ENCODE measurements around the gene KRTAP5-3. TPM values are rescaled to one million over a fixed set of nuclear protein-coding genes. Genes with fewer than 3 reads are reported as not detected.

Gene KRTAP5-3
- total and polyA plus RNA-seq, 9 of the 15 experiments (the other 6 are each of a cell fraction or from before 2014, with no cell fraction given) = not detected

DNA sequence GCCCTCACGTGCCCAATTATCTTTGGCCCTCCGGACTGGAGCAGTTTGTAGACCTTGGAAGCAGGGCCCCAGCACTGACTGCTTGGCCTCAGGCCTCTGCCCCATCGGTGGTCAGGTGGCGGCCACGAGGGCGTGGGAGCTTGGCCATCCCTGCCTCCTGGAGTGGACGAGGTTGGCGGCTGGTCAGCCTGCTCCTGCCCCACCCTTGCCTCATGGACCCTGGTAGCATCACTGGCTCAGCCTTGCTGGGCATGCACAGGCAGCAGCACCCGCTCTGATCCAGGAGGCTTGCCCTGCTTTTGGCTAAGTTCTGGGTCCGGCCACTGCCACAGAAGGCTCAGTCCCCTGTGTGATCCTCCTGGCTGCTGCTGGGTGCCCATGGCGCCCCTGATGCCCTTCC, 4.1 kb downstream of the KRTAP5-3 start (continued):
- TF ChIP-seq, protein P1, sequence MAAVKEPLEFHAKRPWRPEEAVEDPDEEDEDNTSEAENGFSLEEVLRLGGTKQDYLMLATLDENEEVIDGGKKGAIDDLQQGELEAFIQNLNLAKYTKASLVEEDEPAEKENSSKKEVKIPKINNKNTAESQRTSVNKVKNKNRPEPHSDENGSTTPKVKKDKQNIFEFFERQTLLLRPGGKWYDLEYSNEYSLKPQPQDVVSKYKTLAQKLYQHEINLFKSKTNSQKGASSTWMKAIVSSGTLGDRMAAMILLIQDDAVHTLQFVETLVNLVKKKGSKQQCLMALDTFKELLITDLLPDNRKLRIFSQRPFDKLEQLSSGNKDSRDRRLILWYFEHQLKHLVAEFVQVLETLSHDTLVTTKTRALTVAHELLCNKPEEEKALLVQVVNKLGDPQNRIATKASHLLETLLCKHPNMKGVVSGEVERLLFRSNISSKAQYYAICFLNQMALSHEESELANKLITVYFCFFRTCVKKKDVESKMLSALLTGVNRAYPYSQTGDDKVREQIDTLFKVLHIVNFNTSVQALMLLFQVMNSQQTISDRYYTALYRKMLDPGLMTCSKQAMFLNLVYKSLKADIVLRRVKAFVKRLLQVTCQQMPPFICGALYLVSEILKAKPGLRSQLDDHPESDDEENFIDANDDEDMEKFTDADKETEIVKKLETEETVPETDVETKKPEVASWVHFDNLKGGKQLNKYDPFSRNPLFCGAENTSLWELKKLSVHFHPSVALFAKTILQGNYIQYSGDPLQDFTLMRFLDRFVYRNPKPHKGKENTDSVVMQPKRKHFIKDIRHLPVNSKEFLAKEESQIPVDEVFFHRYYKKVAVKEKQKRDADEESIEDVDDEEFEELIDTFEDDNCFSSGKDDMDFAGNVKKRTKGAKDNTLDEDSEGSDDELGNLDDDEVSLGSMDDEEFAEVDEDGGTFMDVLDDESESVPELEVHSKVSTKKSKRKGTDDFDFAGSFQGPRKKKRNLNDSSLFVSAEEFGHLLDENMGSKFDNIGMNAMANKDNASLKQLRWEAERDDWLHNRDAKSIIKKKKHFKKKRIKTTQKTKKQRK (IDR thresholded peaks at IDR 0.05; ENCODE audit: borderline replicate concordance, low read depth, low read length) = no peak

GRCh38 chr11:1603629-1604028, 4.6 kb downstream of the KRTAP5-3 start:
- no peaks in the 10 kb centered on the region for H3K36me3 ChIP-seq (ENCODE audit: control insufficient read depth, insufficient read depth, low read length)
- no peaks in the 10 kb centered on the region for H3K9me3 ChIP-seq (replicated peaks; ENCODE audit: control insufficient read depth, insufficient read depth, low read depth, low read length)
- FAIRE-seq = no peak
- no peak overlapping the region for H3K9ac ChIP-seq (ENCODE audit: insufficient read depth in 1 of 2, low read depth in 2 of 2, low read length in 2 of 2)
- WGBS (ENCODE audit: insufficient coverage, low coverage, missing lambda C conversion rate) = 0% methylated on average over 1 of the region's 1 CpG
- CTCF ChIA-PET (ENCODE audit: low intra/inter-chr PET ratio) = no interaction called here
- no peak overlapping the region for H2AFZ ChIP-seq (ENCODE audit: low read depth, low read length)
- in situ Hi-C loops (cut with MboI) = no loop called here
- POLR2A ChIA-PET = no interaction called here
- H3K4me3 ChIP-seq = no peak overlapping the region
- no peaks in the 10 kb centered on the region for H3K9me1 ChIP-seq (ENCODE audit: control insufficient read depth, insufficient read depth, low read length)
- no peaks in the 10 kb centered on the region for H3K4me1 ChIP-seq (replicated peaks in 1 of 2; ENCODE audit: control insufficient read depth in 2 of 2, insufficient read depth in 2 of 2, low read length in 2 of 2)
- H3K27ac ChIP-seq (ENCODE audit: extremely low read depth, low read depth, low read length) = no peak overlapping the region
- BruUV-seq (replicated peaks) = no TSS peak
- H4K20me1 ChIP-seq (replicated peaks; ENCODE audit: control insufficient read depth, insufficient read depth, low read length) = no peaks in the 10 kb centered on the region
- H3K27me3 ChIP-seq (ENCODE audit: control insufficient read depth in 2 of 2, insufficient read depth in 2 of 2, low read length in 2 of 2) = peaks cover 9 to 44% of the 10 kb centered on the region in 2 experiments
- H3K79me2 ChIP-seq (ENCODE audit: control insufficient read depth, insufficient read depth, low read length) = no peaks in the 10 kb centered on the region
- no peak overlapping the region for H3K4me2 ChIP-seq (ENCODE audit: insufficient read depth, low read length)
- ATAC-seq = no peak
- DNase-seq (ENCODE audit: extremely low read depth in 1 of 4, low spot score in 3 of 4) = no peak
- intact Hi-C loops (cut with micrococcal nuclease) = no loop called here
- TF ChIP-seq NR4A1 (CRISPR knock-in tag; IDR thresholded peaks at IDR 0.05) = no peak
- TF ChIP-seq NR4A1 (tag; IDR thresholded peaks at IDR 0.05) = no peak
- TF ChIP-seq SAFB2 (IDR thresholded peaks at IDR 0.05; ENCODE audit: borderline replicate concordance, low read depth, low read length, severe bottlenecking) = no peak
- TF ChIP-seq, protein P2, sequence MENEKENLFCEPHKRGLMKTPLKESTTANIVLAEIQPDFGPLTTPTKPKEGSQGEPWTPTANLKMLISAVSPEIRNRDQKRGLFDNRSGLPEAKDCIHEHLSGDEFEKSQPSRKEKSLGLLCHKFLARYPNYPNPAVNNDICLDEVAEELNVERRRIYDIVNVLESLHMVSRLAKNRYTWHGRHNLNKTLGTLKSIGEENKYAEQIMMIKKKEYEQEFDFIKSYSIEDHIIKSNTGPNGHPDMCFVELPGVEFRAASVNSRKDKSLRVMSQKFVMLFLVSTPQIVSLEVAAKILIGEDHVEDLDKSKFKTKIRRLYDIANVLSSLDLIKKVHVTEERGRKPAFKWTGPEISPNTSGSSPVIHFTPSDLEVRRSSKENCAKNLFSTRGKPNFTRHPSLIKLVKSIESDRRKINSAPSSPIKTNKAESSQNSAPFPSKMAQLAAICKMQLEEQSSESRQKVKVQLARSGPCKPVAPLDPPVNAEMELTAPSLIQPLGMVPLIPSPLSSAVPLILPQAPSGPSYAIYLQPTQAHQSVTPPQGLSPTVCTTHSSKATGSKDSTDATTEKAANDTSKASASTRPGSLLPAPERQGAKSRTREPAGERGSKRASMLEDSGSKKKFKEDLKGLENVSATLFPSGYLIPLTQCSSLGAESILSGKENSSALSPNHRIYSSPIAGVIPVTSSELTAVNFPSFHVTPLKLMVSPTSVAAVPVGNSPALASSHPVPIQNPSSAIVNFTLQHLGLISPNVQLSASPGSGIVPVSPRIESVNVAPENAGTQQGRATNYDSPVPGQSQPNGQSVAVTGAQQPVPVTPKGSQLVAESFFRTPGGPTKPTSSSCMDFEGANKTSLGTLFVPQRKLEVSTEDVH (IDR thresholded peaks at IDR 0.05; ENCODE audit: low read depth, partially characterized antibody) = no peak
- TF ChIP-seq KLF10 (CRISPR knock-in tag; IDR thresholded peaks at IDR 0.05) = no peak
- TF ChIP-seq GTF2E2 (tag; IDR thresholded peaks at IDR 0.05) = no peak
- TF ChIP-seq, protein P3, sequence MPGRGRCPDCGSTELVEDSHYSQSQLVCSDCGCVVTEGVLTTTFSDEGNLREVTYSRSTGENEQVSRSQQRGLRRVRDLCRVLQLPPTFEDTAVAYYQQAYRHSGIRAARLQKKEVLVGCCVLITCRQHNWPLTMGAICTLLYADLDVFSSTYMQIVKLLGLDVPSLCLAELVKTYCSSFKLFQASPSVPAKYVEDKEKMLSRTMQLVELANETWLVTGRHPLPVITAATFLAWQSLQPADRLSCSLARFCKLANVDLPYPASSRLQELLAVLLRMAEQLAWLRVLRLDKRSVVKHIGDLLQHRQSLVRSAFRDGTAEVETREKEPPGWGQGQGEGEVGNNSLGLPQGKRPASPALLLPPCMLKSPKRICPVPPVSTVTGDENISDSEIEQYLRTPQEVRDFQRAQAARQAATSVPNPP (IDR thresholded peaks at IDR 0.05; ENCODE audit: borderline replicate concordance, insufficient read depth, insufficient read length) = no peak
- TF ChIP-seq ZNF232 (CRISPR knock-in tag; IDR thresholded peaks at IDR 0.05) = no peak
- no peak for TF ChIP-seq HNRNPL (IDR thresholded peaks at IDR 0.05; ENCODE audit: low read depth, low read length)
- no peak for TF ChIP-seq KDM5B (IDR thresholded peaks at IDR 0.05; ENCODE audit: insufficient replicate concordance, low read depth, low read length)
- no peak for TF ChIP-seq NR2C1 (IDR thresholded peaks at IDR 0.05)
- TF ChIP-seq NR2C1 (tag; IDR thresholded peaks at IDR 0.05) = no peak
- no peak for TF ChIP-seq RBM15 (IDR thresholded peaks at IDR 0.05; ENCODE audit: insufficient read depth, low read length)
- no peak for TF ChIP-seq ZNF174 (CRISPR knock-in tag; IDR thresholded peaks at IDR 0.05)

All from K562 (cell line).